ENCODE data around the gene CPA5. TPM values are rescaled to one million over a fixed set of nuclear protein-coding genes. Genes with fewer than 3 reads are reported as not detected.

CPA5 gene
- total and polyA plus RNA-seq, 9 of the 15 experiments (the other 6 are each of a cell fraction or from before 2014, with no cell fraction given): 0.13 to 2.4 (median 0.91) TPM

DNA sequence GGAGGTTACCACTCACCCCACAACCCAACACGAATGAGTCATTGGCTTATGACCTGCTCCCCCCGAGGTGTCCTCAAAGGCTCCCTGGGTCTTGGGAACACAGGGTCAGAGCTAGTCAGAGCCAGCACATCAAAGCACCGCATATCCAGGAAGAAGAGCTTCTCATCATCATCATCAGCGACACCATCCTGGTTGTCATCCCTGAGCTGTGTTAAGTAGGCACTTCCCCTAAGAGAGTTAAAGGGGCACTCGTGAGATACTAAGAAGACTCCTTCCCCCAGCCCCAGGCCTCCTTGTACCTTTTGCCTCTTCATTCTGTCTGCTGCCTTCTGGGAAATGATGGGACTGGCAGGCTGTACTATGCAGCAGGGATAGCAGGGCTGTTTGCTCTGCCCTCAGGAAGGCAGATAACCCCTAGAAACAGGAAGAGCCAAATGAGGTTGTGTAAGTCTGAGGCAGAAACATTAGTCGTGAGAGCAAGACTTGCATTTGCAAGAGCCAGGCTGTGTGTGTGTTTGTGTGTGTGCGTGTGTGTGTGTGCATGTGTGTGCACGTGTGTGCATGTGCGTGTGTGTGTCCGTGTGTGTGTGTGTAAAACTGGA lies 24.6 kb downstream of the CPA5 start:
- no peaks in the 10 kb centered on the region for H3K36me3 ChIP-seq (ENCODE audit: control insufficient read depth, insufficient read depth, low read length)
- no peak overlapping the region for H3K4me2 ChIP-seq (ENCODE audit: insufficient read depth, low read length)
- H3K27ac ChIP-seq (ENCODE audit: extremely low read depth, low read depth, low read length): no peak overlapping the region
- BruUV-seq (replicated peaks): no TSS peak
- no peaks in the 10 kb centered on the region for H4K20me1 ChIP-seq (replicated peaks; ENCODE audit: control insufficient read depth, insufficient read depth, low read length)
- H2AFZ ChIP-seq (ENCODE audit: low read depth, low read length): peak overlapping the region; percentile 29
- FAIRE-seq (peak; percentile 15), ATAC-seq (peak; percentile 9; the same call in 1 of the 3 replicates), DNase-seq (ENCODE audit: extremely low read depth in 1 of 4, low spot score in 3 of 4) (no peak)
- H3K27me3 ChIP-seq (ENCODE audit: control insufficient read depth in 2 of 2, insufficient read depth in 2 of 2, low read length in 2 of 2): peaks cover 0 to 13% of the 10 kb centered on the region in 2 experiments; a peak in 2 of 5 replicates
- ChIA-PET POLR2A (interaction anchor here (1.5 kb wide), 1 partner anchor 10 kb away, joined by 3 read pairs; no protein-coding TSS in a partner anchor), CTCF (ENCODE audit: low intra/inter-chr PET ratio) (no interaction called here)
- 7% methylated on average over 10 of the region's 10 CpGs for WGBS (ENCODE audit: insufficient coverage, low coverage, missing lambda C conversion rate)
- H3K9me3 ChIP-seq (replicated peaks; ENCODE audit: control insufficient read depth, insufficient read depth, low read depth, low read length): no peaks in the 10 kb centered on the region
- no peak overlapping the region for H3K4me3 ChIP-seq
- in situ Hi-C loops (cut with MboI): no loop called here
- intact Hi-C loops (cut with micrococcal nuclease): loop anchor here (10.0 kb wide), 1 partner anchor 294 kb away; the partner anchor contains the start of gene KLHDC10
- H3K4me1 ChIP-seq (replicated peaks in 1 of 2; ENCODE audit: control insufficient read depth in 2 of 2, insufficient read depth in 2 of 2, low read length in 2 of 2): peaks cover 9 to 11% of the 10 kb centered on the region in 2 experiments
- H3K9ac ChIP-seq (ENCODE audit: insufficient read depth in 1 of 2, low read depth in 2 of 2, low read length in 2 of 2): no peak overlapping the region
- H3K9me1 ChIP-seq (ENCODE audit: control insufficient read depth, insufficient read depth, low read length): no peaks in the 10 kb centered on the region
- no peaks in the 10 kb centered on the region for H3K79me2 ChIP-seq (ENCODE audit: control insufficient read depth, insufficient read depth, low read length)
- TF ChIP-seq JUND (IDR thresholded peaks at IDR 0.05; ENCODE audit: borderline replicate concordance, low read depth, low read length): peak; percentile 8; the same call in 1 of the 2 replicates
- TF ChIP-seq JUND (tag; IDR thresholded peaks at IDR 0.05; ENCODE audit: borderline replicate concordance, low read depth, low read length): 0 out of 3 replicates have a peak, but pooled peaks have one; percentile 16
- TF ChIP-seq MECOM (CRISPR knock-in tag; IDR thresholded peaks at IDR 0.05): no peak
- TF ChIP-seq TCFL5 (CRISPR knock-in tag; conservative IDR thresholded peaks at IDR 0.05): no peak
- no peak for TF ChIP-seq JUN (IDR thresholded peaks at IDR 0.05; ENCODE audit: borderline replicate concordance, low read depth, low read length)
- TF ChIP-seq JUN (CRISPR knock-in tag; IDR thresholded peaks at IDR 0.05; ENCODE audit: borderline replicate concordance): no peak
- peak in 1 of 2 experiments; percentile 33; a peak in 1 of 4 replicates for TF ChIP-seq FOXK2 (conservative IDR thresholded peaks at IDR 0.05 in 1 of 2, IDR thresholded peaks at IDR 0.05 in 1 of 2; ENCODE audit: low read depth in 2 of 2)
- no peak for TF ChIP-seq GATAD2A (IDR thresholded peaks at IDR 0.05)
- TF ChIP-seq OTX1 (CRISPR knock-in tag; IDR thresholded peaks at IDR 0.05): peak; percentile 59; the same call in 1 of the 2 replicates
- TF ChIP-seq TCF3 (CRISPR knock-in tag; IDR thresholded peaks at IDR 0.05): no peak
- TF ChIP-seq ZFP36 (IDR thresholded peaks at IDR 0.05; ENCODE audit: low read depth, low read length, partially characterized antibody): no peak
- TF ChIP-seq, protein P1, sequence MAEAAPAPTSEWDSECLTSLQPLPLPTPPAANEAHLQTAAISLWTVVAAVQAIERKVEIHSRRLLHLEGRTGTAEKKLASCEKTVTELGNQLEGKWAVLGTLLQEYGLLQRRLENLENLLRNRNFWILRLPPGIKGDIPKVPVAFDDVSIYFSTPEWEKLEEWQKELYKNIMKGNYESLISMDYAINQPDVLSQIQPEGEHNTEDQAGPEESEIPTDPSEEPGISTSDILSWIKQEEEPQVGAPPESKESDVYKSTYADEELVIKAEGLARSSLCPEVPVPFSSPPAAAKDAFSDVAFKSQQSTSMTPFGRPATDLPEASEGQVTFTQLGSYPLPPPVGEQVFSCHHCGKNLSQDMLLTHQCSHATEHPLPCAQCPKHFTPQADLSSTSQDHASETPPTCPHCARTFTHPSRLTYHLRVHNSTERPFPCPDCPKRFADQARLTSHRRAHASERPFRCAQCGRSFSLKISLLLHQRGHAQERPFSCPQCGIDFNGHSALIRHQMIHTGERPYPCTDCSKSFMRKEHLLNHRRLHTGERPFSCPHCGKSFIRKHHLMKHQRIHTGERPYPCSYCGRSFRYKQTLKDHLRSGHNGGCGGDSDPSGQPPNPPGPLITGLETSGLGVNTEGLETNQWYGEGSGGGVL (CRISPR knock-in tag; IDR thresholded peaks at IDR 0.05): no peak
- TF ChIP-seq, protein P2, sequence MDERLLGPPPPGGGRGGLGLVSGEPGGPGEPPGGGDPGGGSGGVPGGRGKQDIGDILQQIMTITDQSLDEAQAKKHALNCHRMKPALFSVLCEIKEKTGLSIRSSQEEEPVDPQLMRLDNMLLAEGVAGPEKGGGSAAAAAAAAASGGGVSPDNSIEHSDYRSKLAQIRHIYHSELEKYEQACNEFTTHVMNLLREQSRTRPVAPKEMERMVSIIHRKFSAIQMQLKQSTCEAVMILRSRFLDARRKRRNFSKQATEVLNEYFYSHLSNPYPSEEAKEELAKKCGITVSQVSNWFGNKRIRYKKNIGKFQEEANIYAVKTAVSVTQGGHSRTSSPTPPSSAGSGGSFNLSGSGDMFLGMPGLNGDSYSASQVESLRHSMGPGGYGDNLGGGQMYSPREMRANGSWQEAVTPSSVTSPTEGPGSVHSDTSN (CRISPR knock-in tag; IDR thresholded peaks at IDR 0.05; ENCODE audit: low read depth): no peak
- TF ChIP-seq, protein P2 (tag; conservative IDR thresholded peaks at IDR 0.05; ENCODE audit: low read depth): no peak
- TF ChIP-seq ZNF124 (CRISPR knock-in tag; IDR thresholded peaks at IDR 0.05): no peak
- TF ChIP-seq HLTF (IDR thresholded peaks at IDR 0.05): no peak
- 0 out of 2 replicates have a peak, but pooled peaks have one; percentile 34 for TF ChIP-seq EHMT2 (IDR thresholded peaks at IDR 0.05)
- TF ChIP-seq ZNF79 (CRISPR knock-in tag; IDR thresholded peaks at IDR 0.05; ENCODE audit: low read depth): no peak
- peak; percentile 81; the same call in 1 of the 2 replicates for TF ChIP-seq SPI1 (IDR thresholded peaks at IDR 0.05; ENCODE audit: borderline replicate concordance, low read depth, low read length)
- TF ChIP-seq MCM2 (IDR thresholded peaks at IDR 0.05; ENCODE audit: low read depth): no peak

Data from K562 (cell line).